ENCODE data around the gene YLPM1. TPM values are rescaled to one million over a fixed set of nuclear protein-coding genes. Genes with fewer than 3 reads are reported as not detected.

The YLPM1 gene
- total RNA-seq (2012; rRNA removed): 23.6 TPM in 2 replicates

GRCh38 chr14:74762917-74763802 is at the start of gene YLPM1:
TSS of gene YLPM1 (plus strand) at chr14:74763316. CDS start at chr14:74763490, 174 bp downstream.
- peak within 1 kb of the TSS; percentile 100 for H3K4me2 ChIP-seq (ENCODE audit: low read length)
- no peaks in the 10 kb centered on the region for H3K27me3 ChIP-seq (ENCODE audit: control insufficient read depth, insufficient read depth, low read length)
- peak within 1 kb of the TSS; percentile 88 for H3K4me3 ChIP-seq (ENCODE audit: low read length)
- peaks cover 5% of the 10 kb centered on the region for H3K36me3 ChIP-seq (ENCODE audit: insufficient read depth, low read length)
- H3K9me3 ChIP-seq (replicated peaks; ENCODE audit: low read length): no peaks in the 10 kb centered on the region
- peak within 1 kb of the TSS; percentile 99 for H3K9ac ChIP-seq (ENCODE audit: low read depth, low read length)
- peaks cover 20% of the 10 kb centered on the region for H3K4me1 ChIP-seq (ENCODE audit: control insufficient read depth, insufficient read depth, low read length)

- Histone ChIP-seq H3K4me1 (ENCODE audit: control insufficient read depth, insufficient read depth, low read length) (peaks cover 15% of the 10 kb centered on the region), H3K4me2 (ENCODE audit: low read length) (peak overlapping the region; percentile 87), H3K27me3 (ENCODE audit: control insufficient read depth, insufficient read depth, low read length) (no peaks in the 10 kb centered on the region), H3K36me3 (ENCODE audit: insufficient read depth, low read length) (peaks cover 15% of the 10 kb centered on the region), H3K4me3 (ENCODE audit: low read length) (peak overlapping the region; percentile 89), H3K9me3 (replicated peaks; ENCODE audit: low read length) (no peaks in the 10 kb centered on the region), H3K9ac (ENCODE audit: low read depth, low read length) (peak overlapping the region; percentile 89)
These were observed 49.8 kb upstream of the YLPM1 start for GRCh38 chr14:74713395-74713735.

DNA sequence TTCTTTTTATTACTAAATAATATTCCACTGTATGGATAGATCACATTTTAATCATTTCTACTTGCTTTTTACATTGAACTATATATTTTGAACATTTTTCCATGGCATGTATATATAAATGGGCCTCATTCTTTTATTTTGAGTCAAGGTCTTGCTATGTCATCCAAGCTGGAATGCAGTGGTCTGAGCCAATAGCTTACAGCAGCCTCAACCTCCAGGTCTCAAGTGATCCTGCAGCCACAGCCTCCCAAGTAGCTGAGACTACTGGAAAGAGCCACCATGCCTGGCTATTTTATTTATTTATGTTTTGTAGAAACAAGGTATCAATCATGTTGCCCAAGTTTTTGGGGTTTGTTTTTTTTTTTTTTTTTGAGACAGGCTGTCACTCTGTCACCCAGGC is 42.6 kb upstream of the YLPM1 start:
- Histone ChIP-seq H3K4me3 (ENCODE audit: low read length) (no peak overlapping the region), H3K9me3 (replicated peaks; ENCODE audit: low read length) (no peaks in the 10 kb centered on the region), H3K36me3 (ENCODE audit: insufficient read depth, low read length) (peaks cover 39% of the 10 kb centered on the region), H3K9ac (ENCODE audit: low read depth, low read length) (no peak overlapping the region), H3K4me2 (ENCODE audit: low read length) (no peak overlapping the region), H3K4me1 (ENCODE audit: control insufficient read depth, insufficient read depth, low read length) (no peaks in the 10 kb centered on the region), H3K27me3 (ENCODE audit: control insufficient read depth, insufficient read depth, low read length) (no peaks in the 10 kb centered on the region)

DNA sequence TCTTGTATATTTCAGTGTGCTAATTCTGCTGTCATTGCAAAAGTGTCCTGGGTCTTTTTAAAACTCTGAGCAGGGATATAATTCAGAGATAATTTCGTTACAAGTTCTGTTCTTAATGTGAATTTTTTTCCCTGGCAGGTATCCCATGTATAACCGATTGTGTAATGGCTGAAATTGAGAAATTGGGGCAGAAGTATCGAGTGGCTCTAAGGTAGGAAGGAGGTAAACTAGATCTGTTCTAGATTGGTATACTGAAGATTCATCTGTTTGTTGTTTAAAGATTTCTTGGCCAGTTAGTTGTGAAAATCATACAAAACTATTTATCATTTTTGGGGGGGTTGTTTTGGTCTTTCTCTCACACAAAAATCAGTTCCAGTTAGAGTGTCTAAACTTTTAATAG is 40.0 kb upstream of the YLPM1 start:
- no peaks in the 10 kb centered on the region for H3K27me3 ChIP-seq (ENCODE audit: control insufficient read depth, insufficient read depth, low read length)
- H3K4me2 ChIP-seq (ENCODE audit: low read length): no peak overlapping the region
- H3K9me3 ChIP-seq (replicated peaks; ENCODE audit: low read length): no peaks in the 10 kb centered on the region
- peaks cover 27% of the 10 kb centered on the region for H3K36me3 ChIP-seq (ENCODE audit: insufficient read depth, low read length)
- H3K4me1 ChIP-seq (ENCODE audit: control insufficient read depth, insufficient read depth, low read length): no peaks in the 10 kb centered on the region
- no peak overlapping the region for H3K4me3 ChIP-seq (ENCODE audit: low read length)
- no peak overlapping the region for H3K9ac ChIP-seq (ENCODE audit: low read depth, low read length)

DNA sequence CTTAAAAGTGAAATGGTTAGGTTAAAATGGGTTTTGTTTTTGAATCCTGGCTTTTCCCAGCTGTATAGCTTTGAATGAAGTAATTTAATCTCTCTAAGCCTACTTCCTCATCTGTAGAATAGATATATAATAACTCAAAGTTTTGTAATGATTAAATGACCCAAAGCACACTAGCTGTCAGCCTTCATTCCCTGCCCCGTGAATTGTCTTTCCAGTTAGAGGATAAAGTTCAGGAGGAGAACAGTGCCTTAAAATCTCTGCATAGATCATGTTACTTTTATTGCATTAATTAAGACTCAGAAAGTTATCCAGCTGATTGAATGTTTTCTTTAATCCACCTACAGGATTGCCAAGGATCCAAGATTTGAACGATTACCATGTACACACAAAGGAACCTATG is 30.7 kb upstream of the YLPM1 start:
- no peaks in the 10 kb centered on the region for H3K9me3 ChIP-seq (replicated peaks; ENCODE audit: low read length)
- H3K4me1 ChIP-seq (ENCODE audit: control insufficient read depth, insufficient read depth, low read length): peaks cover under 1% of the 10 kb centered on the region
- no peak overlapping the region for H3K4me3 ChIP-seq (ENCODE audit: low read length)
- no peak overlapping the region for H3K9ac ChIP-seq (ENCODE audit: low read depth, low read length)
- H3K27me3 ChIP-seq (ENCODE audit: control insufficient read depth, insufficient read depth, low read length): no peaks in the 10 kb centered on the region
- peaks cover 32% of the 10 kb centered on the region for H3K36me3 ChIP-seq (ENCODE audit: insufficient read depth, low read length)
- no peak overlapping the region for H3K4me2 ChIP-seq (ENCODE audit: low read length)

GRCh38 chr14:74733221-74733620 is 29.9 kb upstream of the YLPM1 start:
- Histone ChIP-seq H3K4me1 (ENCODE audit: control insufficient read depth, insufficient read depth, low read length) (peaks cover 6% of the 10 kb centered on the region), H3K4me3 (ENCODE audit: low read length) (no peak overlapping the region), H3K27me3 (ENCODE audit: control insufficient read depth, insufficient read depth, low read length) (no peaks in the 10 kb centered on the region), H3K9ac (ENCODE audit: low read depth, low read length) (no peak overlapping the region), H3K4me2 (ENCODE audit: low read length) (no peak overlapping the region), H3K9me3 (replicated peaks; ENCODE audit: low read length) (no peaks in the 10 kb centered on the region), H3K36me3 (ENCODE audit: insufficient read depth, low read length) (peaks cover 32% of the 10 kb centered on the region)

DNA sequence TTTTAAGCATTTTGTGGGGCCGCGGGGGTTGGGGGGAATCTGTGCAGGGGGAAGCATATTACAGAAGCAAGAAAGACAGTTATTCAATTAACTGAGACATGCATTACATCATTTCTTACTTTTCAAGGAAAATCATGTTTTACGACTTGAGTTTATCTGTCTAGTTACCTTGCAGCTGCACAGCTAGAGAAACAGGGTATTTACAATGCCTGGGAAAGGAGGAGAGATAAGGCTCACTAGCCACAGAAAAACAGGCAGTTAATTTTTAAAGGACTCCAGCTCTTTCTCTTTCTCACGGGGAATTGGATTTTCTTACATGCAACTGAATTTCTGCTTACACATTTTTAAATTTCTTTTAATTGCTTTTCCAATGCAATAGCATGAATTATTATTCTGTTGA is 28.0 kb upstream of the YLPM1 start:
- Histone ChIP-seq H3K36me3 (ENCODE audit: insufficient read depth, low read length) (peaks cover 36% of the 10 kb centered on the region), H3K27me3 (ENCODE audit: control insufficient read depth, insufficient read depth, low read length) (no peaks in the 10 kb centered on the region), H3K9ac (ENCODE audit: low read depth, low read length) (no peak overlapping the region), H3K9me3 (replicated peaks; ENCODE audit: low read length) (no peaks in the 10 kb centered on the region), H3K4me3 (ENCODE audit: low read length) (no peak overlapping the region), H3K4me2 (ENCODE audit: low read length) (no peak overlapping the region), H3K4me1 (ENCODE audit: control insufficient read depth, insufficient read depth, low read length) (peaks cover 6% of the 10 kb centered on the region)

DNA sequence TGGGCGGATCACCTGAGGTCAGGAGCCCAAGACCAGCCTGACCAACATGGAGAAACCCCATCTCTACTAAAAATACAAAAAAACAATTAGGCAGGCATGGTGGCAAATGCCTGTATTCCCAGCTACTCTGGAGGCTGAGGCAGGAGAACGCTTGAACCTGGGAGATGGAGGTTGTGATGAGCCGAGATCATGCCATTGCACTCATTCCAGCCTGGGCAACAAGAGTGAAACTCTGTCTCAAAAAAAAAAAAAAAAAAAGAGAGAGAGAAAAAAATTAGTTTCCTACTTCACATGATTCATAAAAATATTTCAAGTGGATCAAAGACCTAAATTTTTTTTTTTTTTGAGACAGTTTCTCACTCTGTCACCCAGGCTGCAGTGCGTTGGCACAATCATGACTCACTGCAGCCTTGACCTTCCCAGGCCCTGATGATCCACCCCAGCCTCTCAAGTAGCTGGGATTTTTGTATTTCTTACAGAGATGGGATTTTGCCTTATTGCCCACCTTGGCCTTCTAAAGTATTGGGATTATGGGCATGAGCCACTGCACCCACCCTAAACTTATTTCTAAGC is 25.3 kb upstream of the YLPM1 start:
- H3K36me3 ChIP-seq (ENCODE audit: insufficient read depth, low read length): peaks cover 25% of the 10 kb centered on the region
- no peak overlapping the region for H3K4me3 ChIP-seq (ENCODE audit: low read length)
- no peaks in the 10 kb centered on the region for H3K27me3 ChIP-seq (ENCODE audit: control insufficient read depth, insufficient read depth, low read length)
- no peak overlapping the region for H3K9ac ChIP-seq (ENCODE audit: low read depth, low read length)
- no peak overlapping the region for H3K4me2 ChIP-seq (ENCODE audit: low read length)
- peaks cover 6% of the 10 kb centered on the region for H3K4me1 ChIP-seq (ENCODE audit: control insufficient read depth, insufficient read depth, low read length)
- no peaks in the 10 kb centered on the region for H3K9me3 ChIP-seq (replicated peaks; ENCODE audit: low read length)

DNA sequence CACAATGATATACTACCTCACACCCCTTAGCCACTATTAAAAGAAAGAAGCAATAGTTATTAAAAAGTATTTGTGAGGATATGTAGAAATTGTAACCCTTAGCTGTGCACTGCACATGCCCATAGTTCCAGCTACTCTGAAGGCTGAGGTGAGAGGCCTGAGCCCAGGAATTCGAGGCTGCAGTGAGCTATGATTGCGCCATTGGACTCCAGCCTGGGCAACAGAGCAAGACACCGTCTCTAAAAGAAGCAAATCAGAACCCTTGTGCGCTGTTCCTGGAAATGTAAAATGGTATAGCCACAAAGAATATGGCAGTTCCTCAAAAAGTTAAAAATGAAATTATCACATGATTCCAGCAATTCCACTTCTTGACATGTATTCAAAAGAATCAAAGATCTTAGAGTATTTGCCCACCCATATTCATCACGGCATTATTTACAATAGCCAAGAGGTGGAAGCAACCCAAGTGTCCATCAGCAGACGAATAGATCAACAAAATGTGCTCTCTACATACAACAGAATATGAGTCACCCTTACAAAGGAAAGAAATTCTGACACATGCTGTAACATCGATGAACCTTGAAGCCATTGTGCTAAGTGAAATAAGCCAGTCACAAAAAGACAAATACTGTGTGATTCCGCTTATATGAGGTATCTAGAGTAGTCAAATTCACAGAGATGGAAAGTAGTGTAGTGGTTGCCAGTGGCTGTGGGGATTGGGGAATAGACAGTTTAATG is 23.7 kb upstream of the YLPM1 start:
- H3K9me3 ChIP-seq (replicated peaks; ENCODE audit: low read length): no peaks in the 10 kb centered on the region
- peaks cover 13% of the 10 kb centered on the region for H3K36me3 ChIP-seq (ENCODE audit: insufficient read depth, low read length)
- H3K9ac ChIP-seq (ENCODE audit: low read depth, low read length): no peak overlapping the region
- peaks cover 6% of the 10 kb centered on the region for H3K4me1 ChIP-seq (ENCODE audit: control insufficient read depth, insufficient read depth, low read length)
- H3K27me3 ChIP-seq (ENCODE audit: control insufficient read depth, insufficient read depth, low read length): no peaks in the 10 kb centered on the region
- no peak overlapping the region for H3K4me3 ChIP-seq (ENCODE audit: low read length)
- H3K4me2 ChIP-seq (ENCODE audit: low read length): no peak overlapping the region

- no peak overlapping the region for H3K9ac ChIP-seq (ENCODE audit: low read depth, low read length)
- no peaks in the 10 kb centered on the region for H3K9me3 ChIP-seq (replicated peaks; ENCODE audit: low read length)
- no peak overlapping the region for H3K4me3 ChIP-seq (ENCODE audit: low read length)
- H3K4me2 ChIP-seq (ENCODE audit: low read length): no peak overlapping the region
- H3K27me3 ChIP-seq (ENCODE audit: control insufficient read depth, insufficient read depth, low read length): no peaks in the 10 kb centered on the region
- H3K36me3 ChIP-seq (ENCODE audit: insufficient read depth, low read length): no peaks in the 10 kb centered on the region
- H3K4me1 ChIP-seq (ENCODE audit: control insufficient read depth, insufficient read depth, low read length): no peaks in the 10 kb centered on the region
These were observed 15.9 kb upstream of the YLPM1 start for GRCh38 chr14:74747237-74747636.

GRCh38 chr14:74754157-74754556 is 9.0 kb upstream of the YLPM1 start:
- H3K4me3 ChIP-seq (ENCODE audit: low read length): no peak overlapping the region
- H3K9ac ChIP-seq (ENCODE audit: low read depth, low read length): no peak overlapping the region
- H3K4me1 ChIP-seq (ENCODE audit: control insufficient read depth, insufficient read depth, low read length): no peaks in the 10 kb centered on the region
- no peaks in the 10 kb centered on the region for H3K27me3 ChIP-seq (ENCODE audit: control insufficient read depth, insufficient read depth, low read length)
- no peaks in the 10 kb centered on the region for H3K36me3 ChIP-seq (ENCODE audit: insufficient read depth, low read length)
- H3K4me2 ChIP-seq (ENCODE audit: low read length): no peak overlapping the region
- H3K9me3 ChIP-seq (replicated peaks; ENCODE audit: low read length): no peaks in the 10 kb centered on the region
